CD4-positive, alpha-beta T cell treated with Interleukin-10 for 1 hour (primary cell): ENCODE results near the gene RBM48.
"Not testable (repeated sequence)": the region's sequence is repeated elsewhere in the genome, so short reads cannot be mapped to it uniquely, and the experiment has no call there.

Experiments used
- DNase-seq: peaks from one replicate; pipeline ENCODE4 v3.0.0-alpha.2; 2020

RBM48 gene

DNA sequence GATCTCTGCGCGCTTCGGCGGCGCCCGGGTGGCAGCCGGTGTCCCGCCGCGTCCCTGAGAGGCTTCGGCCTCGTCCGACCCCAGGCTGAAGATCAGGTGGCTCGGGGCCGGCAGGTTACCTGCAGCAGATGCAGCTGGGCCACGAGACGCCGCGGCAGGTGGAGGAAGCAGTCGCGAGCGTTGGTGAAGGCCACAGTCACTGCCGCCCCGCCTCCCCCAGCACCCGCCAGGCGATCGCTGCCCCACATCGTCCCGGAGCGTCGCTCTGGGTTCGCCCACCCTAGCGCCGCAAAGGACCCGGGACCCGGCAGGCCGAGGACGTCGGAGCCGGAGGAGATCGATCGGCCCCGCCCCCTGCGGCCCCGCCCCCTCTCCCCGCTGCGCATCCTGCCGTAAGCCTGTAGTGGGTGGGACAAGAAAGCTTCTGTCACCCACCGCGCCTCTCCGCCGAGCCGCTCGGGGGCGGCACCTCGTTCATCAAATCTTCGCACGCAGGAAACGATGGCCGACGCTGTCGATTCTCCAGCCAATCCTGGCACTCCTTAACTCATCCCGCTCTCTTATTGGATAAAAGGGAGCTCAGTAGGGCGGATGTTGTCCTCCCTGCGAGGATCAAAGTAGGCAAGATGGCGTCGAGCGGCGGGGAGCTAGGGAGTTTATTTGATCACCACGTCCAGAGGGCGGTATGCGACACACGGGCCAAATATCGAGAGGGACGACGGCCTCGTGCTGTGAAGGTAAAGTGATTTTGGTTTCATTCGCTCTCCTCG is at the start of gene RBM48, which contains the start of gene PEX1:
Gene RBM48 (plus strand): TSS at position 608 of the 770 bp plus-strand sequence. CDS start 19 bp downstream, at position 627.
Gene PEX1 (minus strand): TSS at position 333 of the 770 bp plus-strand sequence. CDS start 85 bp downstream, at position 248.
- peak; percentile 98 for DNase-seq

DNA sequence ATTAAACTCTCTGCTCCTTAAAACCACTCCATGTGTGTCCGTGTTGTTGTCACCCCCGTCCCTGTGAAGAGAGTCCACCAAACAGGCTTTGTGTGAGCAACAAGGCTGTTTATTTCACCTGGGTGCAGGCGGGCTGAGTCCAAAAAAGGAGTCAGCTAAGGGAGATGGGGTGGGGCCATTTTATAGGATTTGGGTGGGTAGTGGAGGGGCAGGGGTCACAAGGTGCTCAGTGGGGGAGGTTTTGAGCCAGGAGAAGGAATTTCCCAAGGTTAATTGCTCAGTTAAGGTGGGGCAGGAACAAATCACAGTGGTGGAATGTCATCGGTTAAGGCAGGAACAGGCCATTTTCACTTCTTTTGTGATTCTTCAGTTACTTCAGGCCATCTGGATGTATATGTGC is 49.4 kb upstream of the RBM48 start:
- not testable (repeated sequence) for DNase-seq

DNA sequence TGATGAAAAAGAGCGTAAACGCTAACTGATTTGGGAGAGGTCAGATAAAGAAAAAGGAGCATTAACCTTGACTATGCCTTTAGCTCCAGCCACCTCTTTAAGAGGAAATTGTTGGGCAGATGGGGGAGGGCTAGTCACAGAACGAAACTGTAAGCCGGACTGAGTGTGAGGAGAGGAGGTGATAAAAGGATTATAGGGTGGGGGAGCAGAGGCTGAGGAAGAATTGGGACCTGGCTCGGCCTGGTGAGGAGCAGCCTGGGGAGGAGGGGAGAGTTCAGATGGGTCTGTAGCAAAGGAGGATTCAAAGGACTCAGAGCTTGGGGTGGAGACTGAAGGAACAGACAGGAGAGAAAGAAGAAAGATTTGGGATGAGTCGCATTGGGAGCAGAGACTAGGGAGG is 45.0 kb upstream of the RBM48 start:
- not testable (repeated sequence) for DNase-seq

DNA sequence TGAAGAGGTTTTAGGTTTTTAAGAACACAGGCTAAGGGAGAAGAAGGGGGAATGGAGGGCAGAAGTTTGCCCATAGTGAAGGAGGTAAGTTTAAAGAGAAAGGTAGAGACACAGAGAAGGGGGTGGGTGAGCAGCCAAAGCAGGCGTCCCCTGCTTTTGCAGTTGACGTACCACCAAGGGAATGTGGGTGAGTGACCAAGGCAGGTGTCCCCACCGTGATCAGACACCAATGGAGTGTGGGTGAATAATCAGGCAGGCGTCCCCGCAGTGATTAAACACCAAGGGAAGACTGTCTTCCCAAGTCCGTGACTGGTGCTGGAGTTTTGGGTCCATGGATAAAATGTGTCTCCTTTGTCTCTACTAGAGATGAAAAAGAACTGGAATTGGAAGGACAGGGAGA is 44.4 kb upstream of the RBM48 start:
- DNase-seq = not testable (repeated sequence)

DNA sequence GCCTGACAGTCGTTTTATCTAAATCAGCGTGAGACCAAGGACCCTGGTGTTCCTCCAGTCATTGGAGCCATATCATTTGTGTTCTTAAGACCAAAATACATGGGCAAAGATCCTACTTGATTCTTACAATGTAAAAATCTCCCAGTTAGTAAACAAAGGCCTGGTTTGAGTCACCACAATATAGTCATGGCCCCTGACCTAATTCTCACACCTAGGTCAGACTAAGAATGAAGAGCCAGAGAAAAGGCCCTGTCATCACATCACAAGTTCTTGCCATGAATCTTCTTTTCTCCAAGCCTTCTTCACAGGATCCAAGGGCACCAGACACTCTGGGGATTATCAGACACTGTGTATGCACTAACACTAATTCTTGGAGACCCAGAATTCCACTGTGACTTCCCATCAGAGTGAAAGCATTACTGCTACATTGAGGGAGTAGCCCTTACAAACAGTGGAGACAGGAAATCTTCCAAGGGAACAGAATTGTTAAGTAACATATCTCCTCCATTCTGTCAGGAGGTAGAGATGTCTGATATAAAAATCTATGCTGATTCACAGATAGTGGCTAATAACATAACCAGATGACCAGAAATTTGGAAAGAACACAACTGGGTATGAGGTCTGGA is 43.2 kb upstream of the RBM48 start:
- no peak for DNase-seq

DNA sequence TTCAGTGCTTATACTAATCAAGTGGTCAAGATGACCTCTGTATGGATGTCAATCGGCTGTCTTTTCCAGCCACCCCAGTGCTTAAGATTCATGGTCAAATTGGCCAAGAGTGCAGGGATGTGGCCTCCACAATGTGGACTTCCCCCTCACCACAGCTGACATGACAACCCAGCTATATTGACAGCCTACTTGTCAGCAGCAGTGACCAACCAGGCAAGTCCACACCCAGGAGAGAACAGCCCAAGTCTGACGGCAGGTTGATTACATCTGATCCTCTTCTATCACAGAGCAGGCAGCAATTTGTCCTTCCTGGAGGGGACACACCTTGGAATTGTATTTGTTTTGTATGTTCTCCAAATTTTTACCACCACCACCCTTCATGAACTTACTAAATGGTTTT is 42.6 kb upstream of the RBM48 start:
- DNase-seq = no peak

DNA sequence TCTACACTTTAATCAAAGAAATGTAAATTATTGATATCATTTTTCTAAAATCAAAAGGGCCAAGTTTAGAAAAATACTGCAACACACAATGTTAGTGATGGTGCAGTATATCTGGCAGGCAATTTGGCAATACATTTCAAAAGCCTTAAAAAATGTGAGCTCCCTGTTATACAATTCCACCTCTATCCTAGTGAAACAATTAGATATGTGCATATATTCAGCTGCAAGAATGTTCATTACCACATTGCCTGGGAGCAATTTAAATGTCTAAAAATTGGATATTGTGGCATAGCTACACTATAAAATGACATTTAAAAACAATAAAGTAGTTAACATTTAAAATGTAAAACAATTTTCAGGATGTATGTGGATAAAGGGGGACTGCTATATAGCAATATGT is 40.8 kb upstream of the RBM48 start:
- DNase-seq = no peak

DNA sequence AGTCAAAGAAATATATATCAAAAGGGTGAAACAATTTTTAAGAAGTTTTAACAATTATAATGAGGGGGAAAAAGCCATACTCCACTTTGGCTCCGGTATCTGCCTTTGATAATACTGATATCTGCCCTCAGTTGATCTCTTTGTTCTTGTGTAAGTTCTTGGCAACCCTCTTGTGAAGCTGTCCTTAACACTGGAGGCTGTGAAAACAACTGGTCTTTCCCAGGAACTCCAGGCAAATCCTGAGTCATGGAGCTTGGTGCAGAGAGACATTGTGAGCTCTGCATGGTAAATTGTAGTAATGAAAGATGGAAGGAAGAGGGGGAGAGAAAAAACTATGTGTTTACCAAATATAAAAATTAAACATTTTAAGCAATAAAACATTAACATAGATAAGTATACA is 39.0 kb upstream of the RBM48 start:
- DNase-seq = no peak

DNA sequence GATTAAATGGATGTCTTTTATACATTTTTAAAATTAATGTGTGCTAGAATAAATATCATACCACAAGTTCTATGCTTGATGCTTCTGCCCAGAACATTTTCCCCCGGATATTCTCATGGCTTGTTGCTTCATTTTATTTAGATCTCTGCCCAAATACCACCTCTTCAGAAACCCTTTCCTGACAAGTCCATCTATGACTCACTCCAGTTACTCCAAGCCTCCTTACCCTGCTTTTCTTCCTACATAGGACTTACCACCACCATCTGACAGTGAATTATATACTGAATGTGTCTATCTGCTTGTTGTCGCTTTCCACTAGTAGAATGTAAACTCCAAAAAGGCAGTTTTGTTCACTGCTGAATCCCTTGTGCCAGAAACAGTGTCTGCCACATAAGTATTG is 31.7 kb upstream of the RBM48 start:
- no peak for DNase-seq

DNA sequence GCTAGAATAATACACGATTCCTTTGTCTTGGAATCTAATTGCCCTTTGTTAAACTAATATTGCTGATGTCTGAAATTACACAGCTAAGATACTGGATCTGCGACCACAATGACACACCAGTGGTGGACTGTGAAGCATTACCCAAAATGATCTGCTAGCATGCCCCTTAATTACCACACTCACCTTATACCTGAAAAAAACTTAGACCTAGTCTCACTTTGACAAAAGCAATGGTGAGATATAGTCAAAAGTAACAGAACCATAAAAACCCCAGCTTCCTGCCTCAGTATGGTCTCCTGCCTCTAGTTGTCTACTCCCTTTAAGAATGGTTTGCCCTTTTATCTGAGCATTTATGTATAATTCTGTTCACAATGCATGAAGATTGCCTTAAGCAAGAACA is 30.0 kb upstream of the RBM48 start:
- DNase-seq = no peak

DNA sequence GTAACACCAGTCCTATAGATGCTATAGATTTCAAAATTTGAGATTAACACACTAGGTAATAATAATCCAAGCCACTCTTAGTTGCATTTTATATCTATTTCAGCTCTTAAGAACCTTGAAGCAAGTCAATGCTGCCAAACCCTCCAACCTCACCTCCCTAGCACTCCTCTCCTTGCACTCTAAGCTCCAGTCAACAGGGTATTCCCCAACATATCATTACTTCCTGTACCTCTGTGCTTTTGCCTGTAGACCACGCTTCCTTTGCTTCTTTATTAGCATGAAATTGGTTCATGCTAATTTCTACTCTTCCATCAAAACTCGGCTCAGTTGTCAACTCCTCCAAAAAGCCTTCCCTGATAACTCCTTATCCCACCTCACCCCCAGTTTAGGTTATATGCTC is 24.8 kb upstream of the RBM48 start:
- DNase-seq = no peak

DNA sequence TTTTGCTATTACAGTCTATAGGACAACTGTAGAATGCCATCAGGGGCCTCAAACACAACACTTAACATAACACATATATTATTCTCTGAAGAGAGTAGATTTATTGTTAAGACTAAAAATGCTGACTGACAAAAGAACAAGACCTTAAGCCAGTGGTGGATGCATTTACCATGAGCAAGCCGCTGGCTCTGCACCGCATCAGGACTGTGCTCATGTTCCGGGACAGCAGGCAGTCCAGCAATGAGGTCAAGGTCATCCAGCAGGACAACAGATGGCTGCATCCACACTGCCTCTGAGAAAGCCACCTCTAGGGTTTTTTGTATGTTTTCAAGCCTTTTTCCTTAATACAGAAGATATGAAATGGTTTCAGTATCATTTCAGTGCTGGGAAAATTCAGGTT is 24.0 kb upstream of the RBM48 start:
- no peak for DNase-seq

DNA sequence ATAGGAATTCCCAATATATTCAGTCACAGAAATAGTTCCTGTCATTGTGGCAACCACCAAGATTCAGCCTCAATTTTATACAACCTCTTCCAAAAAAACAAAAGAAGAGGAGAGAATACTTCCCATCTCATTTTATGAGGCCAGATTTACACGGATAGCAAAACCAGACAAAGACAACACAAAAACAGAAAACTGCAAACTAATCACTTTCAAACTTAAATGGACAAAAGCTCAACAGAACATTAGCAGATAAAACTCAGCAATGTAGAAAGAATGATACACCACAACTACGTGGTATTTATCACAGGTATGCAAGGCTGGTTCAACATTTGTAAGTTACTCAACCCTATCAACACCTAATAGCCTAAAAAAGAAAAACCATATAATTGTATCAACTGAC is 22.2 kb upstream of the RBM48 start:
- no peak for DNase-seq

DNA sequence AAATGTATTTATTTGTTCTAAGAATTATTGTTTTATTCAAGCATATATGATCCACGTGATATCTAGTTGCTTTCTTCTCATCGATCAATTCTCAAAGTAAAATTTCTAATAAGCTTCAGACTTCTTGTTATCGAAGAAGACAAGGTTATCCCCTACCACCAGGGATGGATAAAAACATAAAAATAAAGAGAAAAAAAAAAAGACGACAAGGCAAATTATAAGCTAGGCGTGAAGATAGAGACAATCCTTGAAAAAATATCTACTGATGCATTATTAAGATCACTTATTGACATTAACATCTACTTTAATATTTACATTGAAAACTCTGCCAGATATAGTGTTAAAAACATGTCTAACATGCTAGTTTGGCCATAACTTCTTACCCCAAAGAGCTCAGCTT is 19.6 kb upstream of the RBM48 start:
- no peak for DNase-seq

DNA sequence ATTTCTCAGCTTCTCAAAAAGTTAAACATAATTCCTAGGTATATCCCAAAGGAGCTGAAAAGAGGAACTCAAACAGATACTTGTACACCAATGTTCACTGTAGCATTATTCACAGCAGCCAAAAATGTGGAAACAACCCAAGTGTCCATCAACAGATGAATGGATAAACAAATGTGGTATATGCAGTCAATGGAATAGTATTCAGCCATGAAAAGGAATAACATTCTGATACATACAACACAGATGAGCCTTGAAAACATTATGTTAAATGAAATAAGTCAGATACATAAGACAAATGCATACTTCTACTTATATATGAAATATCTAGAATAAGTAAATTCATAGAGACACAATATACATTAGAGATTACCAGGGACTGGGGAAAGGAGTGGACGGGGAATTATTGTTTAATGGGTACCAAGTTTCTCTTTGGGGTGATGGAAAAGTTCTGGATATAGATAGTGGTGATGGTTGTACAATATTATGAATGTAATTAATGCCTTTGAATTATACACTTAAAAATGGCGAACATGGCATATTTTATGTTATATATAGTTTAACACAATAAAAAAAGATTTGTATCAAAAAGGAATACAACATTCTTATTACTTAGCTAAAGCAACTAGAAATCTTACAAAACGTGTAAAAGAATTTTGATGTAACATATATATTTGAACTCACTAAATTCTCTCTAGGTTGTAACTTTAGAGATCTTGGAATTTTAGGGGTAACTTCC is 15.3 kb upstream of the RBM48 start:
- DNase-seq = no peak

DNA sequence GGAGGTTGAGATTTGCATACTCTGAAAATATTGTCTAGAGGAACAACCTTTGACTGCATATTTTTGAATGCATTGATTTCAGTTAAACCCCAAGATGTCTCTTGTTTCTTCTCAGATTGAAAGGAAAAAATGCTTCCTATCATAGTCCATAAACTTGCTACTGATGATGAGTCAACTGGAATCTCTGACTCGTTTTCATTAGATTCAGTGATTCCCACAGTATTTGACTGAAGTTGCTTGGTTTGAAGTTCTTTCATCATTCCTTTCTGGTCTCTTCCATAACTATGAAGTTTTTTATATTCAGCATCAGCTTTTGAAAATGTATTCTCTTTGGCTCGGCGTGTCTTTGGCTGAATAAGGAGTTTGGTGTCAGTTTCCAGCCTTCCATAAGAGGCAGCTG is 11.0 kb upstream of the RBM48 start:
- DNase-seq = no peak

DNA sequence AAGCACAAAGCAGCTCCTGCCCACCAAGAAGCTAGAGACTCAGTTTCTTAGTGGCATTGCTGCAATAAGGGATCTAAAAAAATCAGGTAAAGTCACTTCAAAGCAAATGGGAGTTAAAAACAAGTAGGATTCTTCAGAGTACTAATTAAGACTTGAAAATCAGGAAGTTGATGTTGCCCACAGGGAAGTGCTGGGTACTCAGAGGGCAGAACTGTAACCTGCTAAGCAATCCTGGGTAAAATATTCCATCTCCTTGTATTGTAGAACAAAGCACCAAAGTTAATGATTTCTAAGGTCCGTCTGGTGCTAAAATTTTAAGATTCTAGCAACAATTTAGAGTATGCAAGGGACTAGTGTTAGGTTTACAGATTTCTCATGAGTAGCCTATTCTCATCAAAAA is 8.6 kb upstream of the RBM48 start:
- no peak for DNase-seq

DNA sequence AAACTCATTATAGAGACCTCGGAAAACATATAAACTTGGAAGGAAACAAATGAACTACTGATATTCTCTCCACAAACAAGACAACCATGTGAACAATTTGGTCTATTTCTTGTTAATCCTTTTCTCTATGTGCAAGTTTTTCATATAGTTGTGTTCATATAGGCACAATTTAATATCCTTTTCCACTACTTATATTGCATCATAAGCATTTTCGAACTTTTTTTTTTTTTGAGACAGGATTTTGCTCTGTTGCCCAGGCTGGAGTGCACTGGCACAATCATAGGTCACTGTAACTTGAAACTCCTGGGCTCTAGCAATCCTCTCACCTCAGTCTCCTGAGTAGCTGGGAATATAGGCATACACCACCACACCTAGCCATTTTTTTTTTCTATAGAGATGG is 5.5 kb upstream of the RBM48 start:
- no peak for DNase-seq

DNA sequence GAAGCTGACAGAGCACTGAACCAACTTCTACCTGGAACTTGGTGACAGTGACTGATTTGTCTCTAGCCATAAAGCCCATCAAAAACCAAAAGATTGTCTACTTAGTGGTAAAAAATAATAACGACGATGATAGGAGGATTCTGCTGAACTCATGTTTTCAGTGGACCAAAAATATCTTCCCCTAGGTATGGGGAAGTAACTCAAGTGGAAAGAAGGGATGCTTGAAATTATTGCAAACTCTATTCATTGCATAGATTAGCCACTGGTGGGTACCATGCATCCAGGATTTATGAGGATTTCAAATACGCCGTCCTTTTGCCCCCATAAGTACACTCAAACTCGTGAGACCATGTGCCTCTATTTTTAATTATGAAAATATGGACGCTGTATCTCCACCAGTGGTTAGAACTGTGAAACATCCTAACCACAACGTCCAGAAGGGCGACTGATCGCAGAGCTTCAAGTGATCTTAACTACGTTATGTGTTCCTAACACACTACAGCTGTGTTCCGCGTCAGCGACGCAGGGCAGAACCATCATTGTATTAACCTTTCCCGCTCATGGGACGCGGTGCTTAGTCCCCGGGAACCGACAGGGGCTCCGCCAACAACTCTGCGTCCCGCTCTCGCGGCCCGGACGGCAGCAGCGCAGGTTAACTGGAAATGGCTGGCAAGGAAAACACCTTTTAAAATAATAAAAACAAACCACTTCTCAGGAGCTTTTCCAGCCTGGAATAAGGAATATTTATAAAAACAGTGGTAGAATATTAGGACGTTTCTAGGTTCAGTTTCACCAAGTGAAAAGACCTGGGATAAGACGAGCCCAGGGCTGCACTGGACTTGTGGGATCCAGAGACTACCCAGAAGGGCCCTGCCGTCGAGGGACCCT is 1.1 kb upstream of the RBM48 start:
- DNase-seq = peak; percentile 56

DNA sequence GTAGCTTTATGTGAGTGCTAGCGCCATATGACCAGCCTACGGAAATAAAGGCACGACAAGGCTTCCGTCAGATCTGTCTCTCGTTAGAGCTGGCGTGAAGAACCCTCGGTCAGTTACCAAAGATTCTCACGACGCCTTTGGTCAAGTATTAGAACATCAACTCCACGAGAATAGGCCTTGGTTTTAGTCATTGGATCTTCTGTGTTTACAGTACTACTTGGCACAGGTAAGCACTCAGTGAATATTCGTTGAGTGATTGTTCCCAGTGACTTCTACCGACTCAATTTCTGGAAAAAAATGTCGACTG is 316 bp downstream of the RBM48 start:
- no peak for DNase-seq

DNA sequence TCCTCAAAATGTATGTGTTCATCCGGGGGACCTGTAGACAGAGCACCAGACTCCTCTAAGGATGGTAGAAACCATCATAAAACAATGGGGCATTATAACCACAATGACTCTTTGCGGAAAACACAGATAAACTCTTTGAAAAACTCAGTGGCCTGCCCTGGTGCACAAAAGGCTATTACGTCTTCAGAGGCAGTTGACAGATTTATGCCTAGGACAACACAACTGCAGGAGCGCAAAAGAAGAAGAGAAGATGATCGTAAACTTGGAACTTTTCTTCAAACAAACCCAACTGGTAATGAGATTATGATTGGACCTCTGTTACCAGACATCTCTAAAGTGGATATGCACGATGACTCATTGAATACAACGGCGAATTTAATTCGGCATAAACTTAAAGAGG is 6.0 kb downstream of the RBM48 start:
- no peak for DNase-seq

DNA sequence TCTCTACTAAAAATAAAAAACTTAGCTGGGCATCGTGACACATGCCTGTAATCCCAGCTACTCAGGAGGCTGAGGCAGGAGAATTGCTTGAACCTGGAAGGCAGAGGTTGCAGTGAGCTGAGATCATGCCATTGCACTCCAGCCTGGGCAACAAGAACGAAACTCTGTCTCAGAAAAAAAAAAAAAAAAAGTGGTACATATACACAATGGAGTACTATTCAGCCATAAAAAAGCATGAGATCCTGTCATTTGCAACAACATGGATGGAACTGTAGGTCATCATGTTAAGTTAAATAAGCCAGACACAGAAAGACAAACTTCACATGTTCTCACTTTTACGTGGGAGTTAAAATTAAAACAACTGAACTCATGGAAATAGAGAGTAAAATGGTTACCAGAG is 14.9 kb downstream of the RBM48 start:
- DNase-seq = not testable (repeated sequence)

DNA sequence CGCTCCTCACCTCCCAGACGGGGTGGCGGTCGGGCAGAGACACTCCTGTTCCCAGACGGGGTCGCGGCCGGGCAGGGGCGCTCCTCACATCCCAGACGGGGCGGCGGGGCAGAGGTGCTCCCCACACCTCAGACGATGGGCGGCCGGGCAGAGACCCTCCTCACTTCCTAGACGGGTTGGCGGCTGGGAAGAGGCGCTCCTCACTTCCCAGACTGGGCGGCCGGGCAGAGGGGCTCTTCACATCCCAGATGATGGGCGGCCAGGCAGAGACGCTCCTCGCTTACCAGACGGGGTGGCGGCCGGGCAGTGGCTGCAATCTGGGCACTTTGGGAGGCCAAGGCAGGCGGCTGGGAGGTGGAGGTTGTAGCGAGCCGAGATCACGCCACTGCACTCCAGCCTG is 16.5 kb downstream of the RBM48 start:
- DNase-seq = not testable (repeated sequence)
